HS-27A (cell line): Measurements from ENCODE around the gene ASB2.

Source experiments
- DNase-seq: peaks from one replicate; pipeline ENCODE4 v3.0.0-alpha.2; 2012; ENCODE audit warnings: low read depth, missing footprints

Gene ASB2

DNA sequence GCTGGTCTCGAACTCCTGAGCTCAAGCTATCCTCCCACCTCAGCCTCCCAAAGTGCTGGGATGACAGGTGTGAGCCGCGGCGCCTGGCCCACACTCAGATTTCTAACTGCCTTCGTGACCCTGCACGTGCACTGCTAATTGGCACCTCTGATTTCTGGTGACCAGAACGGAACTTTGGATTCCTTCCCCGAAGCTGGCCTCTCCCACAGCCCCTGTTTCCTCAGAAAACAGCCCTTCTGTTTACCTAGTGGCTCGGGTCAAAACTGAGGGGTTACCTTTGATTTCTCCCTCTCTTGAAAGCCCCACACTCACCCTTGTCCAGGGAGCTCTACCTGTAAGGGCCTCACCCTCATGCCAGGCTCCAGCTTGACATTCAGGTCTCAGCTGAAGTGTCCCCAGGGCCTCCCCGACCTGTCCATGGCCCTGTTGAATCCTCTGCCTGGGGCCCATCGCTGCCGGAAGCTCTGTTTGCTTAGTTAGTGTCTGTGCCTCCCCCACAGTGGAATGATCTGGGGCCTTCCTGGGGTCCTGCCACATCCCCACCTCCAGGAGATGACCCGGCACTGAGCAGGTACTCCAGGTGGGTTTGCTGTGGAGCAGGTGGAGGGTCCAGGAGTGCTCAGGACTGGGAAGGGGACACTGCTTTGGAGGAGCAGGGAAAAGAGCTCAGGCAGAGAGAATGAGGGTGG lies 73.6 kb downstream of the ASB2 start:
- DNase-seq: no peak

DNA sequence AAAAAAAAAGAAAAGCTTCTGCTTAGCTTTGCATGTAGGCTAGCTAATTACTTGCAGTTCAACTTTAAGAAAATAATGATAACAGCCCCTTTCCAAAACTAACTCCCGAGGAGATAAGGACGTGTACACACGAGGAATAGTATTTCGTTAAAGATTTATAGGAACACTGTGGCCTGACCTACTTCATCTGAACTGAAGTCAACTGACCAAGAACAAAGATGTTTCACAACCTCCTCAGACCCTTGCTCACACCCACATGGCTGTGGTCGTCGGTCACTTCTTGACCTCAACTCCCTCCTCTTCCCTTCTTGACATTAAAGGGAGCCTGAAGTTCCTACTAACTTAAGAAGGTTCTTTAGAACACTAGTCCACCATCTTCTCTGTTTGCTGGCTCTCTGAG lies 74.6 kb downstream of the ASB2 start:
- no peak for DNase-seq

DNA sequence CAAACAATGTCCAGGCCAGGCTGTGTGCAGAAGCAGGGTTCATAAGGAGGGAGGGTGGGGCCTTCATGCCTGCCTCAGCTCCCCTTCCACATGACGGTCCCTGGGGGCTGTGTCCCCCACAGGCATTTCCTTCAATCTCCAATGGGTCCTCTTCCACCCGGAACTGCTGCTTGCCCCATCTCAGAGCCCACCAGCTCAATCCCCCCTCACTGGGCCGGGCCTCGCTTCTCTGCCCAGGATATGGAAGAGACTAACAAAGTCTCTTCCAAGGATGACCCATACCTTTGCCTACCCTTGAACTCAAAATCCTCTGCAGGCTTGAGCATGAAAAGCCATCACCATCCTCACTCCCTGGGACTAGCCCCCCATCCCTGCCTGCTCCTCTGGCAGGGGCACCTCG lies 77.6 kb downstream of the ASB2 start:
- DNase-seq: no peak

DNA sequence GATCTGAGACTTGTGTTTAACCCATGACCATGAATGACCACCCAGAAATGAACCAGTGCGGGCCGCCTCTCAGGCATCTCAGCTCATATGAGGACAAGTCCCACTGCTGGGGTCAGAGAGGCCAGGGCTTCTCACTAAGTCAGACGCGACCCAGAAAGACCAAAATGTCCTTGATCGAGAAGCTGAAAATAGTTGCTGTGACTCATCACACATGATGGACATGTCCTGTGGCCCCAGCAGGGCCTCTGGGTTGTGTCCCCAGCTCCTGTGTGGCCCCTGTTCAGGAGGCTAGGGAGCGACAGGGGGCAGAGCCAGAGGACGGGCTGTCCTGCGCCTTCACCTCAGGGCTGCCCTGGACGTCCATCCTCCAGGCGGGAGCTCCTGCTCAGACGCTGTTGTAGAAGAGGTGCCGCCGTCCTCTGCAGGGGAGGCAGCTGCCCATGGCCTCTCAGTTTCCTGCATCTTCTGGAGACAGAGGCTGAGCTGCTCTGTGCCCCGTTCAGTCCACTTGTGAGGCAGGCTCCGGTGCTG lies 78.2 kb downstream of the ASB2 start:
- DNase-seq: no peak

DNA sequence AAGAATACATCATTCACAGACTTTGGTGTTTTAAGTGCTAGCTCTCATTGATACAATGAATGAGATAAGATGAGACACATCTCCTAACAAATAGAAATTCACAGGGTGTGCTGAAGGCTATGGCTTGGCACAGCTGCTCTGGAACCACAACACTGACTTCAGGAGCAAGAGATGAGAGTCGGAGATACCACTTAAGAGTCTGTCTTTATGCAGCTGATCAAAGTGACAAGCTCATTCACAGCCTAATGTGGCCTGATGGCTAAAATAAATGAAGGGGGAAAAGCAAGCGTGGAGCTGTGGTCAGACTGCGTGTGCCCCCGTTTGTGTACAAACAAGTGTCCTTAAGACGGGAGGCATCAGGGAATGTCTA lies 78.9 kb downstream of the ASB2 start:
- no peak for DNase-seq

DNA sequence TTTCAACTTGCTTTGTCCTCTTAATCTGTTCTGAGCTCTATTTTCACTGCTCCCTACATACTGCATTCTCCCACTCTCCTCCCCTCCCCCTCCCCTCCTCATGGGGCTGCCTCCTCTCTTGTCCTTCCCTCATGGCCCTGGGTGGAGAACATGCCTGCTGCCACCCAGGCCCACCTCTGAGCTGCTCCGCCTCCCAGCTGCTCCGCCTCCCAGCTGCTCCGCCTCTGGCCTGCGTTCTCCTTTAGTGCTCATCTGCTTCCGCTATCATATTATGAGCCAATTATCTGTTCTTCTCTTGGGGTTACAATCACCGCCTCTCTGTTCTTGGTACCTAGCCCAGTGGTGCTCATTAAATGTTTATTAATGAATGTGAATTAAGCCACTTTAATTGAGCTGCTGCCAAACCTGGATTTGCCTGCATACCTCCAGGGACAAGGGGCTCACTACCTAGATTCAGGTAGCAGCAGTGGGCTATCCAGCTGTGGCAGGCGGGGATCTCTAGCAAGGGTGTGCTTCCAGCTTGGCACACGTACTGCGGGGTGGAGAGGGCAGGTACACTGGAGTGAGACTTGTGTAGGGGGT lies 81.3 kb downstream of the ASB2 start:
- no peak for DNase-seq

DNA sequence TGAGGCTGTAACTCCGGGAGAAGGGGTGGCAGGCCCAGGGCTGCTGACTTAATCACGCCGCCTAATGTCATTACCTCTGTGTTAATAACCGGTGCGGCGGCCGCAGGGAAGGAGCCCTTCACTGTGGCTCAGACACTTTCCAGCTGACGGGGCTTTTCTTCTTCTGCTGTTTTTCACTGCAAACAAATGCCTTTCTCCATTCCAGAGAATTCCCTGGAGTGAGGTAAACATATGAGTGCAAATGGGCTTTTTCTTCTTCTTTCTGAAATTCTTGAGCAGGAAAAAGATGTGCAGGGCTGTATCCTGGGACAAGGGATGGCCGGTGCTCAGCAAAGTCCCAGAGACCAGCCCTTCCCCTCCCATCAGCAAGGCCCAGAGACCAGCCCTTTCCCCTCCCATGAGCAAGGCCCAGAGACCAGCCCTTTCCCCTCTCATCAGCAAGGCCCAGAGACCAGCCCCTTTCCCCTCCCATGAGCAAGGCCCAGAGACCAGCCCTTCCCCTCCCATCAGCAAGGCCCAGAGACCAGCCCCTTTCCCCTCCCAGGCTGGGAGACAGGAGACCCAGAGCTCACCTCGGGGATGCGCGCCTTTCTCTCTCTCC lies 82.6 kb downstream of the ASB2 start:
- no peak for DNase-seq

DNA sequence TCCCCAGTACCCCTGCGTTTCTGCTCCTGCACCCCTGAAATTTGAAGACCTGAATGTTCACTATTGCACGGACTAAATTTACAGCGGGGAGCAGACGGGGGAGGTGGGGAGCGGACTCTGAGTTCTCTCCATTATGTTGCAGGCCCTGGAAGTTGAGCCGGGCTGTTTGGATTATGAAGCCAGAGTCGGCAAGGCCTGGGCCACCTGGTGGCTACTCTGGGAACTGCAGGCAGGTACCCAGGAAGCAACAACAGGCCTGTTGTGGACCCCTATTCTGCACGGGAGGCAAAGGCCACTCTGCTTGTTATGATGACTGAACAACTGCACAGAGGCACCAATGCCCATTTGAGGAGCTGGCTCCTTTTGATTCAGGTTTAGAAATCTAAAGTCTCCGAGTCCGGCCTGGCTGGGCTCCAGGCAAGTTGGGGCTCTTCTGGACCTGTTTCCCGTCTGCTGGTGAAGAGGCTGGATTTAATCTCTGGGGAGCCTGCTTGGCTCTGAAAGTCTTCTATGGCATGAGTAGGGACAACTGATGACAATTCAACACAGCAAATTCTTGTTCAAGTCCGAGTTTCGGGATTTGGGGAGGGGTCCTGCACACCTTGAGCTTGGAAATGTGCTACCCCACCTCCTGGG lies 83.3 kb downstream of the ASB2 start:
- DNase-seq: peak; percentile 7

DNA sequence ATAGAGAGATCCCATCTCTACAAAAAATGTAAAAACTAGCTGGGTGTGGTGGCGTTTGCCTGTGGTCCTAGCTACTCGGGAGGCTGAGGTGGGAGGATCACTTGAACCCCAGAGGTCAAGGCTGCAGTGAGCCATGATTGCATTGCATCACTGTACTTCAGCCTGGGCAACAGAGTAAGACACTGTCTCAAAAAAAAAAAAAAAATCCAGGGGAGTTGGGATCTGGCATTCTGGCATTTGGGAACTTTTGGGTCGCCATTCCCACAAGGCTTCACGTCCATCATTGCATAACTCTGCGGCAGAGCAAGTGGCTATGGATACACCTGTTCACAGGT lies 83.9 kb downstream of the ASB2 start:
- no peak for DNase-seq

DNA sequence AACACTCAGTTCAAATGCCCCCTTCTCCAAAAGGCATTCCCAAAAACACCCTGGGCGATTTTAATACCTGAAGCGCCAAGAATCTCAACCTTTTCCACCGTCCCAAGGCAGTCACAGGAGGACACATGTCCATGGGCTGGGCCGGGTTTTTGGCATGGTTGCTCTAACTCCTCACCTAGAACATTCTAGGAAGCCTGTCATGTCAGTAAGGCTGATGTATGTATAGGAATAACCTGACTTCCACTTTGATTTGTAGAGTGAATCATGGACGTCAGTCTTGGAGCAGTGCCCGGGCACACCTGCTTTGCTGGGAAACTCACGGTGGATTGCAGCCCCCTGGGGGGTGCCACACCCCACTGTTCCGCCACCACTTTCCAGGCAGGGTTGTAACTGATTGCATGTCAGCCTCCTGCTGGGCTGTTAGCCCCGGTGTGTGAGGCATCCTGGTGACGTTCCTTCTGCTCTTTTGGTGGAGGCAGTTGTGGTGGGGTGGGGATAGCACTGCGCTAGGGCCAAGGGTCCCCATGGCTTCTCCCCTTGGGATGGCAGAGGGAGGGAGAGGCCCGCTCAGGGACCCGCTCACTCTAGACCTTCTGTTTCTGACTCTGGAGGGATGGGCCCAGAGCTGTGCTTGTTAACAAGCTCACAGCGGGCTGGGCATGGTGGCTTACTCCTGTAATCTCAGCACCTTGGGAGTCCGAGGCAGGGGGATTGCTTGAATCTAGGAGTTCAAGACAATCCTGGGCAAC lies 84.4 kb downstream of the ASB2 start:
- no peak for DNase-seq

DNA sequence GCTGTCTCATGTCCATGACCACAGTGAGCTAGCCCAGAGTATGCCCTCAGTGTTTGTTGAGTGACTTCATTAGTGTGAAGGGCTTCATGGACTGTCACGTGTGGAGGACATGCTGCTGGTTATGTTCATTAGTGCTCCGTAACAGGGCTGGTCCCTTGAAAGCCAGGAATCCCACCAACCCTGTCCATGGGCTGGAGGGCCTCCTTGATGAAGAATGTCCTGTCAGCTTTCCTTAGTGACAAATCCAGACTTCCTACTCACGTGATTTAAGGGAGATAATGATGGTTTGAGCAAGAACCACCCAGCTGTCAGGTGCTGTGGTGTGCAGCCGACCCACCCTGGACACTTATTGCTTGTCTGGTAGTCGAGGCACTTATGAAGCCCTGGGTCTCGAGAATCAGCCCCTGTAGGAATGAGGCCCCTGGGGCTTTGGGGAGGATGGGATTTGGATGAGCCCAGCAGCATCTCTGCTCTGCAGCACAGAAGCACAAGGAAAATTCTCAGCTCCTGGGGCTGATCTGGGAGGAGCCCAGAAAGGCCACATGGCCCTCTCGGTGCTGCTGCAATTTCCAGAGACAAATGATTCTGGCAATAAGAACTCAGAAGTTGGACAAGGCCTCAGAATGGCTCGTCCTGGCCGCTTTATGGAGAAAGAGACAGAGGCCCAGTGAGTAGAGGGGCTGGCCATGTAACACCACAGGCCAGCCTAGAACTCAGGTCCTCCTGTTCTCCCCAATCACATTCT lies 86.5 kb downstream of the ASB2 start:
- no peak for DNase-seq

DNA sequence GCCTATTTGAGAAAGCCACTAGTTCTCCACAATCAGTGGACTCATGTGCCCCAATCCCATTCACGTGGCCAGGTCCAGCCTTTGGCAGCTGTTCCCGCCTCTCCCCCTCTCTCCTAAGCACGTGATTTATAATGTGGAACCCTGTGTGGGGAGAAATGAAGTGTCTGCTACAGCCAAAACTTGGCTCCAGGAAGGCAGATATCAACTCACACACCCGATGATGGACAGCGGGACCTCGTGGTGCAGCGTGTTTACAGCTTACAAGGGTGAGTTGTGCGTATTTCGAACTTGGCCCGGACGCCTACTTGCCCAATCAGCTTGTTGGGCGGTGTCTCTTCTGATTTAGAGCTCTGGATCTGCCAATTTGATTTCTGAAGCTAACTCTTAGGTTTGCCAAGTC lies 87.4 kb downstream of the ASB2 start:
- no peak for DNase-seq

DNA sequence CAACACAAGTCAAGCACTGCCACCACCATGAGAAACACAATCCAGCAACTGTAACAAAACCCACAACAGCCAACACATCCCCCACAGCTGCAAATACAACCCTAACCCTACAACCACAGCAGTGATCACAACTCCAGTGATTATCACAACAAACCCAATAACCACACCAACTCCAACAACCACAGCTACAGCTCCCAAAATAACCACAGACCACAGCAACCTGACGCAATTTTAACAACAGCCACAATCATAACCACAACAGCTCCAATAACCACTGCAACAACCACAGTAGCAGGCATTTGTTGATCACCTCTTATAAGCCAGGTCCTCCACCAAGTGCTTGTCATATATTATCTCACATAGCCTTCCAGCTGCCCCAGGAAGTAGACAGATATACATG lies 91.4 kb downstream of the ASB2 start:
- DNase-seq: no peak
